Tibial nerve (tissue), 3 donors: ENCODE results near the gene DESI1.
"Not testable (repeated sequence)": the region's sequence is repeated elsewhere in the genome, so short reads cannot be mapped to it uniquely, and the experiment has no call there.

Experiments
- CTCF ChIP-seq, 5 experiments: fragments of 200-600 bp in 3 of 5; fragments of 450-650 bp in 2 of 5; sonication (generic) in 3 of 5; IDR thresholded peaks; one replicate each; pipeline ENCODE4 v1.5.1; 2016 to 2019; ENCODE audit warnings: antibody characterized with exemption in 5 of 5, mild to moderate bottlenecking in 3 of 5, moderate library complexity in 2 of 5
- POLR2A ChIP-seq, 2 donors: fragments of 450-650 bp; IDR thresholded peaks; one replicate each; pipeline ENCODE4 v1.6.1; 2017; ENCODE audit warnings: antibody characterized with exemption in 2 of 2, mild to moderate bottlenecking in 2 of 2, moderate library complexity in 2 of 2

- not testable (repeated sequence) for TF ChIP-seq POLR2A, CTCF (IDR thresholded peaks at IDR 0.05)
These were observed 10.8 kb upstream of the DESI1 start for GRCh38 chr22:41631615-41632014.
